Calu3 (cell line): ENCODE measurements around the gene EGR2. TPM values are rescaled to one million over a fixed set of nuclear protein-coding genes. Genes with fewer than 3 reads are reported as not detected.
A peak's percentile ranks its signal among the peaks of the same experiment; 100 is the strongest.

Source experiments
- BruUV-seq: library from RNA; stranded (reverse); fragments of 400-500 nt; replicated peaks from 2 replicates; lab custom pipeline; 2021; lab: Mats Ljungman, UMichigan
- CTCF ChIA-PET: fragments of 300-600 bp; sonication (Branson Sonifier 250); formaldehyde crosslinking; loops from one replicate; lab custom pipeline; 2022; ENCODE audit warnings: antibody characterized with exemption; lab: Charles Lee
- DNase-seq: peaks from one replicate; pipeline ENCODE4 v3.0.0; 2022
- H3K27ac Mint-ChIP-seq: one replicate; pipeline ENCODE4 v1.8.0; 2022; ENCODE audit warnings: mixed read lengths; ENCODE audit not compliant: unreplicated experiment
- H3K27me3 Mint-ChIP-seq: one replicate; pipeline ENCODE4 v1.8.0; 2022; ENCODE audit warnings: mixed read lengths; ENCODE audit not compliant: unreplicated experiment
- H3K36me3 Mint-ChIP-seq: one replicate; pipeline ENCODE4 v1.8.0; 2022; ENCODE audit warnings: mild to moderate bottlenecking, moderate library complexity, mixed read lengths; ENCODE audit not compliant: insufficient read depth, unreplicated experiment
- H3K4me1 Mint-ChIP-seq: one replicate; pipeline ENCODE4 v1.8.0; 2022; ENCODE audit warnings: mild to moderate bottlenecking, low read depth, mixed read lengths; ENCODE audit not compliant: unreplicated experiment
- H3K4me3 Mint-ChIP-seq: one replicate; pipeline ENCODE4 v1.8.0; 2022; ENCODE audit warnings: mild to moderate bottlenecking, low read depth, moderate library complexity, mixed read lengths; ENCODE audit not compliant: unreplicated experiment
- H3K9me3 Mint-ChIP-seq: one replicate; pipeline ENCODE4 v1.8.0; 2022; ENCODE audit warnings: low read depth, mixed read lengths; ENCODE audit not compliant: unreplicated experiment
- intact Hi-C: fragments of 100-400 bp; cut with micrococcal nuclease; formaldehyde crosslinking; loops from one replicate; pipeline ENCODE4 v1.10.0; 2022; ENCODE audit not compliant: unreplicated experiment
- total RNA-seq: library from RNA; stranded (reverse); gene quantifications from 2 replicates; pipeline ENCODE4 v1.2.3, GENCODE V29; 2022
- TF ChIP-seq, protein P1 (sequence below): fragments of 200-600 bp; IDR thresholded peaks from one replicate; pipeline ENCODE4 v1.8.0; 2022; ENCODE audit warnings: antibody characterized with exemption; ENCODE audit not compliant: unreplicated experiment

Gene EGR2
- total RNA-seq, 1 experiment from 2014 or later, result 0.68 TPM

DNA sequence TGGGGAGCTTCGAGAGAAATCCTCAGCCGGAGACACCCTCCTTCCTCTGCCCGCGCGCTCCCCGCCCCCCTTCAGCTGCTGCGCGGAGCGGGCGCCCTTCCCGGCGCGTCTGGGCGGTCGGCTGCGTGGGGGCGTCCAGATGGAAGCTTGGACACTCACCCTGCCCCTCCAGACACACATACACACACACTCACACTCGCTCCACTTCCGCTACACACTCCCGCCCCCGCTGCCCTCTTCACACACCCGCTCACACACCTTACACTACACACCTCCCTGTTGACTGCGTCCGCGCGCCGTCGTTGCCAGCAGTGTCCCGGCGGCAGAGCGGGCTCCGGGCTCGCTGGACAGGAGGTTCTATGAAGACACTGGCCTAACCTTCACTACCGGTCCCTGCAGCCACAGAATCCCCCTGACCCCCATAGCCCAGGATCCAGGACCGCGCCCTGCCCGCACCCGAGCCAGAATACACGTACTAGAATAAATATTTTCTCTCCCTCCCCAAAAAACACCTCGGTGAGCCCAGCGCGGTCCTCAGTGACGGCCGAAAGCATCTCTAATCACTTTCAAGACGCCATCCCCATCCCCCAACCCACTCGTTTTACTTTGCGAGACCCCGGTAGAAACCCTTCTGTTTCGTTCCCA is 1.1 kb upstream of the EGR2 start:
- intact Hi-C loops, result loop anchor here (1.0 to 10.0 kb wide), 6 partner anchors 225 to 562 kb away; no protein-coding TSS in a partner anchor
- Mint-ChIP-seq H3K4me1 (peaks cover 10% of the 10 kb centered on the region), H3K9me3 (no peaks in the 10 kb centered on the region), H3K27me3 (peaks cover 72% of the 10 kb centered on the region), H3K27ac (peak overlapping the region; percentile 56), H3K36me3 (peaks cover 27% of the 10 kb centered on the region), H3K4me3 (peak overlapping the region; percentile 81)
- BruUV-seq, result TSS peak; percentile 97
- TF ChIP-seq, protein P1, sequence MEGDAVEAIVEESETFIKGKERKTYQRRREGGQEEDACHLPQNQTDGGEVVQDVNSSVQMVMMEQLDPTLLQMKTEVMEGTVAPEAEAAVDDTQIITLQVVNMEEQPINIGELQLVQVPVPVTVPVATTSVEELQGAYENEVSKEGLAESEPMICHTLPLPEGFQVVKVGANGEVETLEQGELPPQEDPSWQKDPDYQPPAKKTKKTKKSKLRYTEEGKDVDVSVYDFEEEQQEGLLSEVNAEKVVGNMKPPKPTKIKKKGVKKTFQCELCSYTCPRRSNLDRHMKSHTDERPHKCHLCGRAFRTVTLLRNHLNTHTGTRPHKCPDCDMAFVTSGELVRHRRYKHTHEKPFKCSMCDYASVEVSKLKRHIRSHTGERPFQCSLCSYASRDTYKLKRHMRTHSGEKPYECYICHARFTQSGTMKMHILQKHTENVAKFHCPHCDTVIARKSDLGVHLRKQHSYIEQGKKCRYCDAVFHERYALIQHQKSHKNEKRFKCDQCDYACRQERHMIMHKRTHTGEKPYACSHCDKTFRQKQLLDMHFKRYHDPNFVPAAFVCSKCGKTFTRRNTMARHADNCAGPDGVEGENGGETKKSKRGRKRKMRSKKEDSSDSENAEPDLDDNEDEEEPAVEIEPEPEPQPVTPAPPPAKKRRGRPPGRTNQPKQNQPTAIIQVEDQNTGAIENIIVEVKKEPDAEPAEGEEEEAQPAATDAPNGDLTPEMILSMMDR, result no peak
- CTCF ChIA-PET, result interaction anchor here (0.7 to 4.4 kb wide), 19 partner anchors 11 to 553 kb away, joined by 3 to 54 read pairs (median 6); partner anchors contain the start of gene ADO
- DNase-seq, result peak; percentile 57

DNA sequence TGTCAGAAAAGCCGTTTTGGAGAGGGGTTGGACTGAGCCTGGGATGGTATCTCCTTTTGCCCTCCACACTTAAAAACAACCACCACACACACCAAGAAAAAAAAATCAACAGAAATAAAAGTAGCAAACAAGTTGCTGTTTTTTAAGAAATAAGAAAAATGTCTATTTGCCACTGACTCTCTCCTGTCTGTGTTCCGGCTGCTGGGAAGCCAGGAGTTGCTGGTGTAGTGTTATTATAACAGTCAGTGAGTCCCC is 163 bp downstream of the EGR2 start:
- TF ChIP-seq, protein P1, result no peak
- Mint-ChIP-seq H3K4me1 (peaks cover 10% of the 10 kb centered on the region), H3K36me3 (peaks cover 27% of the 10 kb centered on the region), H3K9me3 (no peaks in the 10 kb centered on the region), H3K27me3 (peaks cover 66% of the 10 kb centered on the region), H3K27ac (peak overlapping the region; percentile 56), H3K4me3 (peak overlapping the region; percentile 81)
- no peak for DNase-seq
- intact Hi-C loops, result loop anchor here (5.0 to 10.0 kb wide), 5 partner anchors 224 to 561 kb away; no protein-coding TSS in a partner anchor
- BruUV-seq, result TSS peak; percentile 93
- CTCF ChIA-PET, result interaction anchor here (0.9 to 4.4 kb wide), 11 partner anchors 10 to 551 kb away, joined by 3 to 54 read pairs (median 5); partner anchors contain the start of gene ADO

DNA sequence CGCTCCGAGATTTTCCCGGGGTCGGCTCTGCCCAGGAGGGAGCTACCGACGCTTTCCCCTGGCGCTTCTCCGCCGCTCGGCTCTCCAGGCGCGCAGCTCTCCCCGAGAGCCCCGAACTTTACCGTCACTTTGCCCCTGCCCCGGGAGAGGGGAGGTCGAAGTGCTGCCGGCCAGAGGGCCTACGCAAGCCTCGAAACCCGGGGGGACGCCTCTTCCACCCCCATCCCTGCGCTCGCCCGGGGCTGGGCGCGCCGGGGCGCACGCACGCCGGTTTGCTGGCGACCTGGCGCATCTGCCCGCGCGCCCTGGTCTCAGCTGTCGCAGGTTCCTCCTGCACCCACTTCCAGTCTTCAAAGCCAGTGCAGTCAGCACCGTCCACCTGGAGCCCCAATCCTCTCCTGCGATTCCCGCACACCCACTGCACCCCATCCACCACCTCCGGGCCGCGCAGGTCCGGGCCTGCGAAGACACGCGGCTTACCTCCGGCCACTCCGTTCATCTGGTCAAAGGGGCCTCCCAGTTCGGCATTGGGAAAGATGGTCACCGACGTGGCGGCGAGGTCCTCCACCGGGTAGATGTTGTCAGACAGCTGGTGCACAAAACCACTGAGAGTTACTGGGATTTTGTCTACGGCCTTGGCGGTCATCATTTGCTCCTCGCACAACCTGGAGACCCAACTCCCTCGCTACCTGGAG is 638 bp downstream of the EGR2 start:
- Mint-ChIP-seq H3K4me1 (peaks cover 10% of the 10 kb centered on the region), H3K36me3 (peaks cover 27% of the 10 kb centered on the region), H3K27me3 (peaks cover 62% of the 10 kb centered on the region), H3K9me3 (no peaks in the 10 kb centered on the region), H3K27ac (peak overlapping the region; percentile 56), H3K4me3 (peak overlapping the region; percentile 81)
- intact Hi-C loops, result loop anchor here (5.0 to 10.0 kb wide), 5 partner anchors 223 to 561 kb away; no protein-coding TSS in a partner anchor
- CTCF ChIA-PET, result interaction anchor here (1.1 to 4.4 kb wide), 9 partner anchors 9 to 550 kb away, joined by 3 to 54 read pairs (median 5); partner anchors contain the start of gene ADO
- TF ChIP-seq, protein P1, result no peak
- peak; percentile 20 for DNase-seq
- BruUV-seq, result no TSS peak

DNA sequence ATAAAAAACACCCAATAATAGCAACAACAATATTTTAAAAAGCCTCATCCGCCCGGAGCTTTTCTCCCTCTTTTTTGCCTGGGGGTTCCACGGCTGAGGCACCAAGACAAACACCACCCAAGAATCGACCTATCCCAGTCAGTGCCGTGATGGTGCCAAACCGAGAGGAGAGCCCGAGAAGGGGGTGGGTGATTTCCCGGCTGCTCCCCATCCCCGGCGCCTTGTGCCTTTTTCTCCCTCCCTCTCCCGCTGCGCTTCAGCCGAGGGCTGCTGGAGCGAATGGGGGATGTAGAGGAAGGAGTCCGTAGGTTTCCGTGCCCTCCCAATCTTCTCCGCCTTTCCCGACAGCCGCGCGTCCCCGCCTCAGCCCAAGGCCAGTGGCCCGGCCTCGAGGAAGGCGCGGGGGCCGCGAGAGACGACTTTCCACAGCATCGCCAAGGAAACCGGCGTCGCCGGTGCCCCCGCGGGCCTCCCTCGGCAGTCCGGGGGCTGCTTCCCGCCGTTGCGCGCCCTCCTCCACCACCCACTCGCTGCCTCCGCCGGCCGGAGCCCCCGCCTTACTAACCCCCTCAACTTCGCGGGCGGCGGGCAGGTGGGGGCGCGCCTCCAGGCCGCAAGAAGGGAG is 1.3 kb downstream of the EGR2 start:
- Mint-ChIP-seq H3K4me3 (peak overlapping the region; percentile 81), H3K27me3 (peaks cover 55% of the 10 kb centered on the region), H3K4me1 (peaks cover 10% of the 10 kb centered on the region), H3K9me3 (no peaks in the 10 kb centered on the region), H3K36me3 (peaks cover 27% of the 10 kb centered on the region), H3K27ac (no peak overlapping the region)
- intact Hi-C loops, result loop anchor here (5.0 to 10.0 kb wide), 5 partner anchors 223 to 560 kb away; no protein-coding TSS in a partner anchor
- TF ChIP-seq, protein P1, result no peak
- BruUV-seq, result no TSS peak
- CTCF ChIA-PET, result interaction anchor here (1.4 kb wide), 1 partner anchor 80 kb away, joined by 3 read pairs; no protein-coding TSS in a partner anchor
- DNase-seq, result peak; percentile 17
